ENCODE measurements around the gene NABP2. TPM values are rescaled to one million over a fixed set of nuclear protein-coding genes. Genes with fewer than 3 reads are reported as not detected.
A peak's percentile ranks its signal among the peaks of the same experiment; 100 is the strongest.

NABP2 gene
- total RNA-seq, 1 experiment from 2014 or later: 115 TPM

DNA sequence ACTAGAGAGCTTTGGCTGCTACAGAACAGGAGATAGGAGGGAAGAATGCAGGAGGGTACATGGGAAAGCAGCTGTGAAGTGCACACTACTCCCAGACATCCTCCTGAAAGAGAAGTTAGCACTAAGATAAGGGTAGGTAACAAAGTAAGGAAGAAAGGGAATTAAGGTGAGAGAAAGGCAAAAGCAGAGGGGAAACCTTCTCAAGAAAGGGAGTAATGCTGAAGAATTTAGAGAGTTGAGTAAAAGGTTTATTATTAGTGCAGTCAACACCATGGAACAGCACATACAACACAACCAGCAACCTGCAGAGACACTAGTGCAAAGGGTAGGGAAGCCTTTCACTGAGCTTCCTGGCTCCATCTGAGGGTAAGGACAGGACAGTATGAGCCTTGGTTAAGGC is 19.9 kb upstream of the NABP2 start:
- DNase-seq: no peak
- Histone ChIP-seq H3K27me3 (no peaks in the 10 kb centered on the region), H3K36me3 (peaks cover 43% of the 10 kb centered on the region), H3K9me3 (no peaks in the 10 kb centered on the region), H3K4me3 (no peak overlapping the region)

DNA sequence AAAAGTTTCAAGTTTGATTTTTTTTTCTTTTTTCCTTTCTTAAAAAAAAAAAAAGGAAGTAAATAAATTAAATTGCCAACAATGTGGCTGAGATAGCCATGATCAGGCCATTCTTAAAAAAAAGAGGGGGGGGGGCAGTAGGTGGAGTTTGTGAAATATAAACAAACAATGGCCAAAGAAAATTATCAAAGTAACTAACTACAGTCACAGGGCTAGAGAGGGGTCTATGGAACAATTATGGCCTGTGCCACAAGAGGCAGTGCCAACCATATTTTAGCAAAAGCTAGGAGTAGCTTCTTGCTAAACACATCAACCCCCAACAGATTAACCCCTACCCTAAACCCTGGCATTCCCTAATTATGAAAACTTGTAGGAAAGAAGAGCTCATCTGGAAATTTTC is 18.7 kb upstream of the NABP2 start:
- Histone ChIP-seq H3K9me3 (no peaks in the 10 kb centered on the region), H3K27me3 (no peaks in the 10 kb centered on the region), H3K36me3 (peaks cover 54% of the 10 kb centered on the region), H3K4me3 (no peak overlapping the region)
- no peak for DNase-seq

DNA sequence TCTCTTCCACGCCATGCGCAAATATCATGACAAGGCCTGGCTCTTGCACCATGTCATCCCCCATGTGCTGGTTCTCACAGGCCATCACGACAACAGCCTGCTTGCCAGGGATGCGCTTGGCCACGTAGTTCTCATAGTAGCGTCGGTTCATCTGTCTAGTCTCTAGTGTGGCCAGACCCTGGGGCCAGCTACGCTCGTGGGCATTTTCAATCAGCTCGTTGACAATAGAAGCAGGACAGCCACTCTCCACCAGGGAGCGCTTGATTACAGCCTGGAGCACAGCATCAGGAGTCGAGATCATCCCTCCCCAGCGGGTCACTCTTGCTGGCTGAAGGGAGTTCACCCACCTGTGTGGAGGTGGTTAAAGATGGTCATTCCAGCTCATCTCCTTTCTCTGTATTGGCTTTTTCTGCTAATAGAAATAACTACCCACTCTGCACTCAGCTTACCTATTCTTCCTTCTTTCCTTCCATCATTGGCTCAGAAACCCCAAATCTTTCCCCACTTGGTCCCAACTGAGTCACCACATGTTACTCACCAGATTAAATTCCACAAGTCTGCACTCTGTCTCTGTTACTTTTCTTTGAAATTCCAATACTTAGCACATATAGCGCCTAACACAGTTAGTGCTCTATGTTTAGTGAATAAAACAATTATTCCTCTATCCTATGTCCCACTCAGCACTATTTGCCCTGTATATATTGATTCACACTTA is 17.5 kb upstream of the NABP2 start:
- no peak overlapping the region for H3K4me3 ChIP-seq
- no peaks in the 10 kb centered on the region for H3K27me3 ChIP-seq
- peak; percentile 34 for DNase-seq
- peaks cover 66% of the 10 kb centered on the region for H3K36me3 ChIP-seq
- no peaks in the 10 kb centered on the region for H3K9me3 ChIP-seq

DNA sequence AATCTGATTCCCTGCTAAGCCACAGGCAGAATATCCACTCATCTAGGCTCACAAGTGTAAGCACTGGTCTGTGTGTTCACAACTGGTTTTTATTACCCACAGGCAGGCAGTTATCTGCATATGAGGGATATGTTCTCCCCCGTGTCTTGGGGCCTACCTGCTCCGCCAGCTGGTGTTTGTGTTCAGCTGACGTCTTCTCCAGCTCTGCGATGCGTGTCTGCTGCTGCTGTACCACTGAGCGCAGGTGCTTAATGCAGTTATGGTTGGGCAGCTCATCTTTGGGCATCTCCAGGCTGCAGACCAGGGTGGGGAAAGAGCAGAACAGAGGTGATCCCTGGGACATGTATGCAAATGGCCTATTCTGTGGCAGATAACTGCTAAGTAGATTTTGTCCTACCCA is 16.1 kb upstream of the NABP2 start:
- Histone ChIP-seq H3K9me3 (no peaks in the 10 kb centered on the region), H3K36me3 (peaks cover 79% of the 10 kb centered on the region), H3K4me3 (no peak overlapping the region), H3K27me3 (no peaks in the 10 kb centered on the region)
- no peak for DNase-seq

DNA sequence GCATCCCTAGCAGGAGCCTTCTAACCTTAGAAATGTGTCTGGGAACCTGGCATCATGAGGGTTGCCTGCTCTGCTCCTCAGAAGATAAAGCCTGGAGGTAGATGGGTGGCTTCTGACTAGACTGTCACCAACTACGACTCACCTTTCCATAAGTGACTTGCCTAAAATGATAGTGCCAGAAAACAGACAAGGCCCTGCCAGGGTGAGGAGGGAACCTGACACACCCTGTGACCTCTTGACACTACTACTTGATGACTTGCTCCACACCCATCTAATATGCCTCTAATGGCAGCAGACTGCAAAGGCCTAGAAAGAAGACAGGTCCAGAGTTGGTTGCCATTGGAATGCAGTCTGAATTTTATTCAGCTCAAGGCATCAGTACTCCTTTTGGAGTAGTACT is 11.8 kb upstream of the NABP2 start:
- no peak for DNase-seq
- peaks cover 82% of the 10 kb centered on the region for H3K36me3 ChIP-seq
- no peak overlapping the region for H3K4me3 ChIP-seq
- H3K9me3 ChIP-seq: no peaks in the 10 kb centered on the region
- no peaks in the 10 kb centered on the region for H3K27me3 ChIP-seq

DNA sequence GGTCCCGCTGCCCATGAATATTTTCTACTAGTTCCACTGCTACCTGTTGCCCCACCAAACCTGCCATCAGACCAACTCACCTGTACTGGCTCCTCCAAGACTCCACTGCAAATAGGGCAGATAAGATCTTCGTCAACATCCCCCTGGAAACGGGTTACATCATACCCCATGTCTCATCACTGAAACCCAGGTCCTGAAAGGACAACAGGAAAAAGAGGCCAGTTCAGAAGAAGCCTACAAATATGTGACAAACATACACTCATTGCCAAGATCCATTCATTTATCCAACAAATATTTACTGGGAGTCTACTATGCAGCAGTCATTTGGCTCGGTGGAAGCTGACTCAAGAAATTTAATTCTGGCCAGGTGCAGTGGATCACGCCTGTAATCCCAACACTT is 10.3 kb upstream of the NABP2 start:
- Histone ChIP-seq H3K9me3 (no peaks in the 10 kb centered on the region), H3K36me3 (peaks cover 74% of the 10 kb centered on the region), H3K4me3 (no peak overlapping the region), H3K27me3 (no peaks in the 10 kb centered on the region)
- no peak for DNase-seq

DNA sequence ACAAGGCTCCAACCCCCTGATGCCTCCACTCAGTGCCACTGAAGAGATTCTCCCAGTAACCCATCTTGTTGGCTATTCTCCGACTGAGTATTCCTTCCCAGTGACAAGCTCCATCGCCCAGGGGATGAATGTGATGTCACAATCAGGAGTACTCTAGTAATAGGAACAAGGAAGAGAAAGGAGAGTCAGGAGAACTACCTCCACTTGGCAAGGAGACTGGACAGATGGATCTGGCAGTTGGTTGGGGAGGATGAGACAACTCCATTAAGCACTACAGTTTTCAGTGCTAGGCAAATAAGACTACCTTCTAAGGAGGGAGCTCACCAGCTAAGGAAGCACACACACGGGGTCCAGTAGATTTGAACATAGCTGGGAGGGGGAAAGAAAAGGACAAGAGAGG is 7.7 kb upstream of the NABP2 start:
- no peaks in the 10 kb centered on the region for H3K9me3 ChIP-seq
- H3K36me3 ChIP-seq: peaks cover 52% of the 10 kb centered on the region
- H3K4me3 ChIP-seq: no peak overlapping the region
- no peaks in the 10 kb centered on the region for H3K27me3 ChIP-seq
- DNase-seq: no peak

DNA sequence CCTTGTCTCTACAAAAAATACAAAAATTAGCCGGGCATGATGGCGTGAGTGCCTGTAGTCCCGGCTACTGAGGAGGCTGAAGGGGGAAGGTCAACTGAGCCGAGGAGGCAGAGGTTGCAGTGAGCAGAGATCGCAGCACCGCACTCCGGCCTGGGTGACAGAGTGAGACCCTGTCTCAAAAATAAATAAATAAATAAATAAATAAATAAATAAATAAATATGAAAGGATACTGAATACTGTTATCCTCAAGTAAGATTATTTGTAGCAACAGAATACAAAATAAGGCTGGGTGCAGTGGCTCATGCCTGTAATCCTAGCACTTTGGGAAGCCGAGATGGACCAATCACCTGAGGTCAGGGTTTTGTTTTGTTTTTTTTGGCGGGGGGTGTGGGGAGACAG is 4.3 kb upstream of the NABP2 start:
- Histone ChIP-seq H3K9me3 (no peaks in the 10 kb centered on the region), H3K27me3 (no peaks in the 10 kb centered on the region), H3K36me3 (peaks cover 21% of the 10 kb centered on the region), H3K4me3 (no peak overlapping the region)
- no peak for DNase-seq

DNA sequence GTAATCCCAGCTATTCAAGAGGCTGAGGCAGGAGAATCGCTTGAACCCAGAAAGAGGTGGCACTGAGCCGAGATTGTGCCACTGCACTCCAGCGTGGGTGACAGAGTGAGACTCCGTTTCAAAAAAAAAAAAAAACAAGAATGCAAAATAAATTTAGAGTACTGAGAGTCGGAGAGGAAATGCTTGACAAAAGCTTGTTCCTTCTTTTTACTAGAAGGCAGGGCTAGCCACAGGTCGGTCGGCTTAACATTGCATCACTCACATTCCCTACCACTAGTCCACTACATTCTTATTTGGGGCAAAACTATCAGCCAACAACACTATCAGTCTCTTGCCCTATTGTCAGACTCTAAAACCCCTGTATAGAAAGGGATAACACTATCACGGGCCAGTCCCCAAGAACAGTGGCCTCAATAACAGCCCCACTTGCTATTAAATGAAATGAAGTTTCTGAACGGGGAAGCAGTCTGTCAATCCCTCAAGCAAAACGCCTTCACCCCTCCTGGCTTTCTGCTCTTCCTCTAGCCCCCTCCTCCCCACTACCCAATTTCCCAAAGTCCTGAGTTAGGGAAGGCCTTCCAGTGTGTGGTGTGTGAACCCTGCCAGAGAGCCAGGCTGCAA is 3.4 kb upstream of the NABP2 start:
- H3K36me3 ChIP-seq: peaks cover 13% of the 10 kb centered on the region
- no peak for DNase-seq

DNA sequence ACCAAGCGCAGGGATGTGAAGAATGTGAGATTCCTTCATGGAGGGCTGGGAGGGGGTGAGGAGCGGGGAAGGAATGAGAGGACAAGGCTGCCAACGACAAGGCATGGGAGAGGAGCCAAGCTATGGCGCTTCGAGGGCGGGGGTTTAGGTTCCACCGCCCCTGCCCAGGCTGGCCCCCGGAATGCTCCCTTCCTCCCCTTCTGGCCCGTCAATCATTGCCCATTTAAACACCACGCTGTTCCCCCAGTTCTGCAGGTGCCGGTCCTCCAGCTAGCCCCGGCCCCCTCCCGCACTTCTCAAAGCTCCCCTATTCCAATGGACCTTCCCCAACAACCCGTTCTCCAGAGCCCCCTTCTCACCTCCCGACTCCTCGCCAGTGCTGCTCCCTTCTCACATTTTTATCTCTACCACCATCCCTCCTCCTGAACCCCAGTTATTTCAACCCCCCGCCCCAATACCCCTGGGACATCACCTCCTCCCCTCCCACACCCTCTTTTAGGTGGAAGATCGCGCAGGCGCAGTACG is 2.8 kb upstream of the NABP2 start:
- H3K27me3 ChIP-seq: no peaks in the 10 kb centered on the region
- no peaks in the 10 kb centered on the region for H3K9me3 ChIP-seq
- DNase-seq: peak; percentile 83
- H3K36me3 ChIP-seq: peaks cover 15% of the 10 kb centered on the region
- H3K4me3 ChIP-seq: peak overlapping the region; percentile 97

More for the DNA sequence above, 3.4 kb upstream of the NABP2 start:
- Histone ChIP-seq H3K4me3 (peak overlapping the region; percentile 97), H3K9me3 (no peaks in the 10 kb centered on the region), H3K27me3 (no peaks in the 10 kb centered on the region)

DNA sequence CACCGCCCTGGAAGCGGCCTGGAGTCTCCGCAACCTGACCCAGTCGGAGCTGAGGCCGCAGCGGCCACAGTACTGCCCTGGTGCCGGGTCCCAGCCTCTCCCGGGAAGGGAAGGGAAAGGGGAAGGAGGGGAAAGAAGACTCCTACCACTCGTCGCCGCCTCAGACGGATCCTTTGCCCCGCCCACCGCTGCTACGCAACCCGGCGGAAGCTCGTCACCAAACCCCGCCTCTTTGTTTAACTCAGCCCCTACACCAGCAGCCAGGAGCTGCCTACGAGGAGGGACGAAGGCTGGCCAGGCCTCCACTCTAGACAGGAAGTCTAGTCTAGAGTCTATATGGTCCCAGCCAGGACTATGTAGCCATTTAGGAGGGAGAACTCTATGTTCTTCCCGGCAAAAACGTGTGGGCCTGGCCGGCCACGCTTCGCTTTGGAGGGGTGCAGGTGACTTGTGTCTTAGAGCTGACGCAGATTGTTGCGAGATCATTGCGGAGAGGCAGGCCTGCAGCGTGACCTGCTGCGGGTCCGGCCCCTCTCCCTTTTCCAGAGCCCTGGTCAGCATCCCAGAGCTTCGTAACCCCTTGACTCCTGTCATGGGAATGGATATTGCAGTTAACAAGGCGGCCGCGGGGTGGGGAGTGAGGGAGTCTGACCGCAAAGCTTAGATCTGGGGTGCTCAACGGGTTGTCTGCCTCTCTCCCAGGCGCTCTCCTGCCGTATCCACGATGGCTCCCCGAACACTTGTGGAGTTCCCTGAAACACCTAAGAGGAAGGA is 2.2 kb upstream of the NABP2 start, which contains the start of gene RNF41:
TSS of gene RNF41 (minus strand) at position 166 of the 774 bp plus-strand sequence. CDS start 7,875 bp downstream, outside the sequence.
- Histone ChIP-seq H3K27me3 (no peaks in the 10 kb centered on the region), H3K4me3 (peak within 1 kb of the TSS; percentile 97), H3K9me3 (no peaks in the 10 kb centered on the region), H3K36me3 (peaks cover 11% of the 10 kb centered on the region)
- DNase-seq: peak; percentile 97

DNA sequence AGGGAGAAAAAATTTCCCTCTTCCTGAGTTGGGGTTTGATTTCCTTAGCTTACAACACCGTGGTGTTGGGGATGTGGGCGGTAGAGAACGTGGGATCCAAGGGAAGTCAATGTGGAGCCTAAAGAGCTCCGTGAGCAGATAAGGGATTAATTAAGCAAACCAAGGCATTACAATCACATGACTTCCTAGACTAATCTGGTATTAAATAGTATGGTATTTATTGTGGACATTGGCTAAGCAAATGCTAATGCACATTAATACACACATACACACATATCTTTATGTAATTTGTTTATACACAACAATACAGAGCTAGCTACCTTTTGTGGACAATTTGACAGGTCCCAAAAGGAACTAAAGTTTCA is 1.6 kb upstream of the NABP2 start:
- Histone ChIP-seq H3K36me3 (peaks cover 11% of the 10 kb centered on the region), H3K9me3 (no peaks in the 10 kb centered on the region), H3K27me3 (no peaks in the 10 kb centered on the region), H3K4me3 (peak overlapping the region; percentile 97)
- DNase-seq: no peak

DNA sequence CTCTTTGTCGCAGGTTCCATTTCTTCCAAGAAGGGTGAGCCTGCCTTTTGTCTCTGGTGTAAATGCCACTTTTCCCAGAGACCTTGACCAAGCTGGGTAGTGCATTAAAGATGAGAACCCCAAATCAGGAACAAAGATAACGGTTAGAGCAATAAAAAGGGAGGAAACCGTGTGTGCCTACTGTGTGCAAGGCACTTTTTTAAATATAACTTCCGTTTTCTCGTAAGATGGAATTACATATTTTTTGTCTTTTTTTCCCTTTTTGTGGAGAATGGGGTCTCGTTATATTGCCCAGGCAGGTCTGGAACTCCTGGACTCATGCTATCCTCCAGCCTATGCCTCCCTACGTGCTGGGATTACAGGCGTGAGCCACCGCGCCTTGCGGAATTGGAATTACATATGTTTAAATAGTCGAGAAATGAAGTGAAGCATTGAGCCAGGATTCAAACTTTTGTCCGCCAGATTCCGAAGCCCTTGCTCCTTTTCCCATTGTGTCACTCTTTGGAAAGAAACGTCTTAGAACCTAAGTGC is 506 bp upstream of the NABP2 start:
- no peak for DNase-seq
- H3K4me3 ChIP-seq: peak overlapping the region; percentile 76
- no peaks in the 10 kb centered on the region for H3K9me3 ChIP-seq

DNA sequence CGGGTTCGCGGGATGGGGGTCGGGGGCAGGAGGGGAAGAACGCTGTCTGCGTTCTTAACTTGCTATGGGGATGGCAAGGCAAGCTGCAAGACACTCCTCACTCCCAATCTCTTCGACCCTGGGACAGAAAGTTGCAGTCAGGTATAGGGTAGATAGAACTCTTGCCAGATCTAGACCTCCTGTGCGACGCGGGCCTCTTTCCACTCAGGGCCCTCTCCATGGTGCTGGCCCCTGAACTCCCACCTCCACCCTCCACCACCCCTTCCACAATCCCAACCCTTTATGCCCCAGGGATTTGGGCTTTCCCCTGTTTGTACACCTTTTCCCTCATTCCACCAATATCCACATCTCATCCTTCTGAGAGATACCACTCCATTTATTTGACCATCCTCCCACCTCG is 812 bp downstream of the NABP2 start:
- H3K27me3 ChIP-seq: no peaks in the 10 kb centered on the region
- H3K36me3 ChIP-seq: peaks cover 6% of the 10 kb centered on the region
- no peaks in the 10 kb centered on the region for H3K9me3 ChIP-seq
- no peak for DNase-seq
- peak overlapping the region; percentile 76 for H3K4me3 ChIP-seq

More for the DNA sequence above, 506 bp upstream of the NABP2 start:
- H3K36me3 ChIP-seq: peaks cover 6% of the 10 kb centered on the region
- H3K27me3 ChIP-seq: no peaks in the 10 kb centered on the region

DNA sequence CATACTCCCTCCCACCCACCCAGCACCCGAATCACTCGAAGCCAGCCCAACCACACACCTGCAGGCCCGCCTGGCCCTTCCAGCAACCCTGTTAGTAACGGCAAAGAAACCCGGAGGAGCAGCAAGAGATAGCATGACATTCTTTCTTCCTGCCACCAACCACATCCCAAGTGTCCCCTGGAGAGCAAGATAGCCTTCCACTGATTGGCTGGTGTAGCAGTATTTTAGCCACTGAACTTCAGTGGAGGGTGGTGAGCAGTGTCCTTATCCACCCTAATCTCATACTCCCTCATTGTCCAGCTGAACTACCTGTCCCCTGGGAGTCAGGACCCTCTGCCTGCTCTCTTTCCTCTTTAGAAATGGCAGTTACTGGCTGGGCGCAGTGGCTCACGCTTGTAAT is 4.9 kb downstream of the NABP2 start:
- peaks cover 4% of the 10 kb centered on the region; the same call in 1 of the 2 replicates for H3K36me3 ChIP-seq
- no peaks in the 10 kb centered on the region for H3K27me3 ChIP-seq
- H3K9me3 ChIP-seq: no peaks in the 10 kb centered on the region
- no peak for DNase-seq
- H3K4me3 ChIP-seq: no peak overlapping the region

DNA sequence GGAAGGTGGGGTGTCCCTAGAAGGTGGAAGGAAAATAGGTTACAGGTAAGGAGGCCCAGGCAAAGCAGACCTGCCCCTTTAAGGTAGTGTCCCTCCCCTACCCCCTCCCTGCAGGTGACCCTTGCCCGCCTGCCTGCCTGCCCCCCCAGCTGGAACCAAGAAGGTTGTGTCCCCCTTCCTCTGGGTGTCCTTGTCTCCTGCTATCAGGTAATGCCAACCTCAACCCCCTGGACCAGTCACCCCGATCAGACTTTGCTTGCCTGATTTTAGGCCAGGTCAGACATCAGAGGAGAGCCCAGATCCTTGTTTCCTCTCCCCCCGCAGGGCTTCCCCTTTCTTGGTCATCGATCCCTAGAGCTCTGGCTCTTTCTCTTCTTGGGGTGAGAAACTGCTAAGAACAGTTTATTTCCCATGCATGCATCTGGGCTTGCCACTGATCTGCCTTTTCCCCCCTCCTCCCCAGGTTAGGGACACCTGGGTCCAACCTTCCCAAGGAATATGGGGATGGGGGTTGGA is 5.8 kb downstream of the NABP2 start, which contains the start of gene SLC39A5:
TSS of gene SLC39A5 (plus strand) at position 136 of the 516 bp plus-strand sequence. CDS start 1,224 bp downstream, outside the sequence.
- Histone ChIP-seq H3K4me3 (no peak within 1 kb of the TSS), H3K27me3 (no peaks in the 10 kb centered on the region), H3K9me3 (no peaks in the 10 kb centered on the region), H3K36me3 (peaks cover 4% of the 10 kb centered on the region; the same call in 1 of the 2 replicates)
- DNase-seq: no peak
